ENCODE data around the gene PNMT. TPM values are rescaled to one million over a fixed set of nuclear protein-coding genes. Genes with fewer than 3 reads are reported as not detected.

PNMT gene
- polyA plus RNA-seq, 4 donors = 1.4 to 7.8 (median 4.9) TPM

GRCh38 chr17:39683295-39683939, 15.2 kb downstream of the PNMT start:
- FAIRE-seq (no peak), DNase-seq (no peak)
- Histone ChIP-seq H3K27me3 (ENCODE audit: control insufficient read depth in 3 of 3, insufficient read depth in 3 of 3, low read length in 3 of 3) (no peaks in the 10 kb centered on the region), H3K27ac (ENCODE audit: low read depth in 1 of 3, low read length in 2 of 3) (no peak overlapping the region), H3K36me3 (ENCODE audit: control insufficient read depth in 3 of 3, insufficient read depth in 2 of 3, low read depth in 1 of 3, low read length in 3 of 3) (peaks cover 0 to 57% (median 0%) of the 10 kb centered on the region in 3 donors), H3K9me3 (ENCODE audit: control insufficient read depth in 2 of 2, insufficient read depth in 1 of 2, low read depth in 1 of 2, low read length in 1 of 2) (no peaks in the 10 kb centered on the region), H3K4me3 (ENCODE audit: low read depth in 1 of 3, low read length in 3 of 3) (no peak overlapping the region), H3K4me1 (ENCODE audit: control insufficient read depth in 3 of 3, insufficient read depth in 2 of 3, low read depth in 1 of 3, low read length in 2 of 3) (peaks cover 3 to 35% (median 5%) of the 10 kb centered on the region in 3 donors)
- 55 to 85% (median 62%) methylated on average over 9 of the region's 9 CpGs for WGBS, 3 donors

- peaks cover 6 to 34% (median 7%) of the 10 kb centered on the region in 3 donors for H3K4me1 ChIP-seq (ENCODE audit: control insufficient read depth in 3 of 3, insufficient read depth in 2 of 3, low read depth in 1 of 3, low read length in 2 of 3)
- no peak overlapping the region for H3K4me3 ChIP-seq (ENCODE audit: low read depth in 1 of 3, low read length in 3 of 3)
- FAIRE-seq = no peak
- WGBS, 3 donors = 66 to 88% (median 71%) methylated on average over 12 of the region's 12 CpGs
- H3K36me3 ChIP-seq (ENCODE audit: control insufficient read depth in 3 of 3, insufficient read depth in 2 of 3, low read depth in 1 of 3, low read length in 3 of 3) = peaks cover 0 to 50% (median 0%) of the 10 kb centered on the region in 3 donors
- no peaks in the 10 kb centered on the region for H3K9me3 ChIP-seq (ENCODE audit: control insufficient read depth in 2 of 2, insufficient read depth in 1 of 2, low read depth in 1 of 2, low read length in 1 of 2)
- H3K27me3 ChIP-seq (ENCODE audit: control insufficient read depth in 3 of 3, insufficient read depth in 3 of 3, low read length in 3 of 3) = no peaks in the 10 kb centered on the region
- no peak overlapping the region for H3K27ac ChIP-seq (ENCODE audit: low read depth in 1 of 3, low read length in 2 of 3)
- DNase-seq = peak in 1 of 2 donors; percentile 52
Measured at GRCh38 chr17:39684369-39685192, 16.3 kb downstream of the PNMT start.

- H3K4me3 ChIP-seq (ENCODE audit: low read depth in 1 of 3, low read length in 3 of 3) = peak overlapping the region; percentile 61 to 82 (median 79)
- H3K27me3 ChIP-seq (ENCODE audit: control insufficient read depth in 3 of 3, insufficient read depth in 3 of 3, low read length in 3 of 3) = no peaks in the 10 kb centered on the region
- 14 to 49% (median 21%) methylated on average over 6 of the region's 6 CpGs for WGBS, 3 donors
- peaks cover 0 to 30% (median 0%) of the 10 kb centered on the region in 3 donors for H3K36me3 ChIP-seq (ENCODE audit: control insufficient read depth in 3 of 3, insufficient read depth in 2 of 3, low read depth in 1 of 3, low read length in 3 of 3)
- H3K4me1 ChIP-seq (ENCODE audit: control insufficient read depth in 3 of 3, insufficient read depth in 2 of 3, low read depth in 1 of 3, low read length in 2 of 3) = peaks cover 4 to 15% (median 7%) of the 10 kb centered on the region in 3 donors
- peak; percentile 55 to 89 for DNase-seq
- FAIRE-seq = no peak
- peak overlapping the region; percentile 79 to 97 (median 92) for H3K27ac ChIP-seq (ENCODE audit: low read depth in 1 of 3, low read length in 2 of 3)
- H3K9me3 ChIP-seq (ENCODE audit: control insufficient read depth in 2 of 2, insufficient read depth in 1 of 2, low read depth in 1 of 2, low read length in 1 of 2) = no peaks in the 10 kb centered on the region
Measured at GRCh38 chr17:39687101-39687545, 18.9 kb downstream of the PNMT start.

- Histone ChIP-seq H3K27me3 (ENCODE audit: control insufficient read depth in 3 of 3, insufficient read depth in 3 of 3, low read length in 3 of 3) (no peaks in the 10 kb centered on the region), H3K4me3 (ENCODE audit: low read depth in 1 of 3, low read length in 3 of 3) (peak within 1 kb of the TSS; percentile 61 to 82 (median 79)), H3K9me3 (ENCODE audit: control insufficient read depth in 2 of 2, insufficient read depth in 1 of 2, low read depth in 1 of 2, low read length in 1 of 2) (no peaks in the 10 kb centered on the region), H3K27ac (ENCODE audit: low read depth in 1 of 3, low read length in 2 of 3) (peak within 1 kb of the TSS; percentile 79 to 97 (median 92)), H3K36me3 (ENCODE audit: control insufficient read depth in 3 of 3, insufficient read depth in 2 of 3, low read depth in 1 of 3, low read length in 3 of 3) (peaks cover 0 to 27% (median 0%) of the 10 kb centered on the region in 3 donors), H3K4me1 (ENCODE audit: control insufficient read depth in 3 of 3, insufficient read depth in 2 of 3, low read depth in 1 of 3, low read length in 2 of 3) (peaks cover 4 to 15% (median 7%) of the 10 kb centered on the region in 3 donors)
- peak; percentile 88 to 93 for DNase-seq
- FAIRE-seq = no peak
- WGBS, 3 donors = 2 to 3% (median 2%) methylated on average over 44 to 45 of the region's 45 CpGs
Measured at GRCh38 chr17:39687546-39688474, 19.6 kb downstream of the PNMT start, which contains the start of gene PGAP3. Gene PGAP3, minus strand, starts transcription at chr17:39688057. Its CDS starts 43 bp downstream, at chr17:39688014.

GRCh38 chr17:39688475-39688835, 20.2 kb downstream of the PNMT start:
- 20 to 32% (median 29%) methylated on average over 6 of the region's 6 CpGs for WGBS, 3 donors
- Histone ChIP-seq H3K36me3 (ENCODE audit: control insufficient read depth in 3 of 3, insufficient read depth in 2 of 3, low read depth in 1 of 3, low read length in 3 of 3) (peaks cover 0 to 21% (median 0%) of the 10 kb centered on the region in 3 donors), H3K9me3 (ENCODE audit: control insufficient read depth in 2 of 2, insufficient read depth in 1 of 2, low read depth in 1 of 2, low read length in 1 of 2) (no peaks in the 10 kb centered on the region), H3K27me3 (ENCODE audit: control insufficient read depth in 3 of 3, insufficient read depth in 3 of 3, low read length in 3 of 3) (no peaks in the 10 kb centered on the region), H3K4me1 (ENCODE audit: control insufficient read depth in 3 of 3, insufficient read depth in 2 of 3, low read depth in 1 of 3, low read length in 2 of 3) (peaks cover 4 to 20% (median 7%) of the 10 kb centered on the region in 3 donors), H3K27ac (ENCODE audit: low read depth in 1 of 3, low read length in 2 of 3) (peak overlapping the region; percentile 79 to 97 (median 92)), H3K4me3 (ENCODE audit: low read depth in 1 of 3, low read length in 3 of 3) (peak overlapping the region; percentile 61 to 82 (median 79))
- FAIRE-seq = no peak
- DNase-seq = peak in 1 of 2 donors; percentile 48

GRCh38 chr17:39688945-39689344, 20.7 kb downstream of the PNMT start:
- 49 to 59% (median 54%) methylated on average over 3 of the region's 3 CpGs for WGBS, 3 donors
- H3K27me3 ChIP-seq (ENCODE audit: control insufficient read depth in 3 of 3, insufficient read depth in 3 of 3, low read length in 3 of 3) = no peaks in the 10 kb centered on the region
- peaks cover 4 to 22% (median 7%) of the 10 kb centered on the region in 3 donors for H3K4me1 ChIP-seq (ENCODE audit: control insufficient read depth in 3 of 3, insufficient read depth in 2 of 3, low read depth in 1 of 3, low read length in 2 of 3)
- DNase-seq (no peak), FAIRE-seq (no peak)
- H3K9me3 ChIP-seq (ENCODE audit: control insufficient read depth in 2 of 2, insufficient read depth in 1 of 2, low read depth in 1 of 2, low read length in 1 of 2) = no peaks in the 10 kb centered on the region
- peak overlapping the region in 1 of 3 donors; percentile 79 for H3K4me3 ChIP-seq (ENCODE audit: low read depth in 1 of 3, low read length in 3 of 3)
- peak overlapping the region in 1 of 3 donors; percentile 92 for H3K27ac ChIP-seq (ENCODE audit: low read depth in 1 of 3, low read length in 2 of 3)
- peaks cover 0 to 17% (median 0%) of the 10 kb centered on the region in 3 donors for H3K36me3 ChIP-seq (ENCODE audit: control insufficient read depth in 3 of 3, insufficient read depth in 2 of 3, low read depth in 1 of 3, low read length in 3 of 3)

GRCh38 chr17:39694593-39694992, 26.3 kb downstream of the PNMT start:
- Histone ChIP-seq H3K27ac (ENCODE audit: low read depth in 1 of 3, low read length in 2 of 3) (peak overlapping the region in 2 of 3 donors; percentile 61 to 87), H3K4me3 (ENCODE audit: low read depth in 1 of 3, low read length in 3 of 3) (no peak overlapping the region), H3K36me3 (ENCODE audit: control insufficient read depth in 3 of 3, insufficient read depth in 2 of 3, low read depth in 1 of 3, low read length in 3 of 3) (peaks cover 0 to 2% (median 0%) of the 10 kb centered on the region in 3 donors), H3K9me3 (ENCODE audit: control insufficient read depth in 2 of 2, insufficient read depth in 1 of 2, low read depth in 1 of 2, low read length in 1 of 2) (no peaks in the 10 kb centered on the region), H3K27me3 (ENCODE audit: control insufficient read depth in 3 of 3, insufficient read depth in 3 of 3, low read length in 3 of 3) (no peaks in the 10 kb centered on the region), H3K4me1 (ENCODE audit: control insufficient read depth in 3 of 3, insufficient read depth in 2 of 3, low read depth in 1 of 3, low read length in 2 of 3) (peaks cover 3 to 41% (median 6%) of the 10 kb centered on the region in 3 donors)
- WGBS, 3 donors = 89 to 94% (median 91%) methylated on average over 5 of the region's 5 CpGs
- FAIRE-seq (no peak), DNase-seq (no peak)

Data from small intestine (tissue), 7 donors.